Ishikawa (cell line): Measurements from ENCODE around the gene TEX29.
A peak's percentile ranks its signal among the peaks of the same experiment; 100 is the strongest.

ENCODE experiments used
- CEBPB ChIP-seq: IDR thresholded peaks from 2 replicates; pipeline ENCODE4 v1.6.1; 2012
- CREB1 ChIP-seq: IDR thresholded peaks from 2 replicates; pipeline ENCODE4 v1.6.1; 2012; ENCODE audit warnings: low read depth
- EGR1 ChIP-seq: IDR thresholded peaks from 2 replicates; pipeline ENCODE4 v1.6.1; 2012
- EP300 ChIP-seq: IDR thresholded peaks from 2 replicates; pipeline ENCODE4 v1.6.1; 2012; ENCODE audit warnings: borderline replicate concordance
- FOXM1 ChIP-seq: IDR thresholded peaks from 2 replicates; pipeline ENCODE4 v1.6.1; 2012; ENCODE audit warnings: low read depth, borderline replicate concordance
- MAX ChIP-seq: IDR thresholded peaks from 2 replicates; pipeline ENCODE4 v1.6.1; 2012
- NFIC ChIP-seq: IDR thresholded peaks from 2 replicates; pipeline ENCODE4 v1.6.1; 2012
- RAD21 ChIP-seq: IDR thresholded peaks from 2 replicates; pipeline ENCODE4 v1.6.1; 2012; ENCODE audit warnings: low read depth
- REST ChIP-seq: IDR thresholded peaks from 2 replicates; pipeline ENCODE4 v1.6.1; 2012; ENCODE audit warnings: low read depth, mild to moderate bottlenecking
- TAF1 ChIP-seq: IDR thresholded peaks from 2 replicates; pipeline ENCODE4 v1.6.1; 2012; ENCODE audit warnings: low read depth, mild to moderate bottlenecking
- TCF12 ChIP-seq: IDR thresholded peaks from 2 replicates; pipeline ENCODE4 v1.6.1; 2012; ENCODE audit warnings: low read depth
- TEAD4 ChIP-seq: IDR thresholded peaks from 2 replicates; pipeline ENCODE4 v1.6.1; 2012
- USF1 ChIP-seq: IDR thresholded peaks from 2 replicates; pipeline ENCODE4 v1.6.1; 2012
- YY1 ChIP-seq: IDR thresholded peaks from 2 replicates; pipeline ENCODE4 v1.6.1; 2012; ENCODE audit warnings: low read depth
- ZBTB7A ChIP-seq: IDR thresholded peaks from 2 replicates; pipeline ENCODE4 v1.6.1; 2012; ENCODE audit warnings: low read depth

TEX29 gene

GRCh38 chr13:111341886-111342285 is 21.4 kb downstream of the TEX29 start:
- TF ChIP-seq NFIC (no peak), FOXM1 (no peak)

- no peak for TF ChIP-seq CEBPB
- no peak for TF ChIP-seq TCF12
- no peak for TF ChIP-seq MAX
- no peak for TF ChIP-seq ZBTB7A
- TF ChIP-seq YY1, result no peak
- TF ChIP-seq USF1, result no peak
- TF ChIP-seq TEAD4, result no peak
- no peak for TF ChIP-seq NFIC
- TF ChIP-seq RAD21, result no peak
- no peak for TF ChIP-seq REST
- no peak for TF ChIP-seq EP300
- no peak for TF ChIP-seq CREB1
- TF ChIP-seq FOXM1, result no peak
- no peak for TF ChIP-seq EGR1
- no peak for TF ChIP-seq TAF1
Observed at GRCh38 chr13:111342721-111343120, 22.3 kb downstream of the TEX29 start.

GRCh38 chr13:111343186-111343805 is 22.9 kb downstream of the TEX29 start:
- TF ChIP-seq EGR1 (no peak), CEBPB (no peak)

- TF ChIP-seq RAD21, result peak; percentile 72
- TF ChIP-seq EP300, result no peak
- TF ChIP-seq CEBPB, result no peak
- peak; percentile 85 for TF ChIP-seq NFIC
- TF ChIP-seq FOXM1, result no peak
- no peak for TF ChIP-seq YY1
- TF ChIP-seq ZBTB7A, result no peak
- TF ChIP-seq EGR1, result no peak
- peak; percentile 80 for TF ChIP-seq MAX
- 0 out of 2 replicates have a peak, but pooled peaks have one; percentile 15 for TF ChIP-seq USF1
- TF ChIP-seq TEAD4, result no peak
- TF ChIP-seq REST, result no peak
Observed at GRCh38 chr13:111344471-111345191, 24.2 kb downstream of the TEX29 start.

- TF ChIP-seq MAX (no peak), EP300 (no peak), USF1 (no peak), FOXM1 (no peak), TCF12 (no peak), CEBPB (no peak), ZBTB7A (no peak), CREB1 (no peak), TAF1 (no peak)
Observed at GRCh38 chr13:111345682-111346081, 25.2 kb downstream of the TEX29 start.
